ENCODE measurements around the gene SLFN13. TPM values are rescaled to one million over a fixed set of nuclear protein-coding genes. Genes with fewer than 3 reads are reported as not detected.
"Not testable (repeated sequence)": the region's sequence is repeated elsewhere in the genome, so short reads cannot be mapped to it uniquely, and the experiment has no call there.

Gene SLFN13
- total RNA-seq, 1 donor from 2014 or later = 14.3 TPM

DNA sequence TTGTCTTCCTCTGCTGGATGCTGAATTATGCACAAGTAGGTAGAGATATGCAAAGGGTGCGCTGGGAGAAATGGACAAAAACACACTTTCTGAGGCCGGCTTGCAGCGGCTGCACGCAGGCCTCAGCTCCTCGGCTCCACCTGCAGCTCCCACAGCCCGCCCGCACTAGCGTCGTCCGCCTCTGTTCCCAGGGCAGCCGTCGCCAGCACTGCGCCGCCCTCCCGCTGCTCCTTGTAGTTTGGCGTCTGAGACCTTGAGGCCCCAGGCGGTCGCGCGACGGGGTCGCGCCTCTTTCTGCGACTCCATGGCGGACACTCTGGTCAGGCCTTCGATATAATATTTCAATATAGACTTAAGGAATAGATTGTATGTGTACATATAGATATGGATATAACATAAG is 41.0 kb downstream of the SLFN13 start:
- no peaks in the 10 kb centered on the region for H3K9me3 Mint-ChIP-seq
- H3K4me3 Mint-ChIP-seq = no peak overlapping the region
- H3K27ac Mint-ChIP-seq = no peak overlapping the region
- no peak for DNase-seq (ENCODE audit: extremely low spot score, unreplicated experiment)
- TF ChIP-seq, protein P1, sequence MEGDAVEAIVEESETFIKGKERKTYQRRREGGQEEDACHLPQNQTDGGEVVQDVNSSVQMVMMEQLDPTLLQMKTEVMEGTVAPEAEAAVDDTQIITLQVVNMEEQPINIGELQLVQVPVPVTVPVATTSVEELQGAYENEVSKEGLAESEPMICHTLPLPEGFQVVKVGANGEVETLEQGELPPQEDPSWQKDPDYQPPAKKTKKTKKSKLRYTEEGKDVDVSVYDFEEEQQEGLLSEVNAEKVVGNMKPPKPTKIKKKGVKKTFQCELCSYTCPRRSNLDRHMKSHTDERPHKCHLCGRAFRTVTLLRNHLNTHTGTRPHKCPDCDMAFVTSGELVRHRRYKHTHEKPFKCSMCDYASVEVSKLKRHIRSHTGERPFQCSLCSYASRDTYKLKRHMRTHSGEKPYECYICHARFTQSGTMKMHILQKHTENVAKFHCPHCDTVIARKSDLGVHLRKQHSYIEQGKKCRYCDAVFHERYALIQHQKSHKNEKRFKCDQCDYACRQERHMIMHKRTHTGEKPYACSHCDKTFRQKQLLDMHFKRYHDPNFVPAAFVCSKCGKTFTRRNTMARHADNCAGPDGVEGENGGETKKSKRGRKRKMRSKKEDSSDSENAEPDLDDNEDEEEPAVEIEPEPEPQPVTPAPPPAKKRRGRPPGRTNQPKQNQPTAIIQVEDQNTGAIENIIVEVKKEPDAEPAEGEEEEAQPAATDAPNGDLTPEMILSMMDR (conservative IDR thresholded peaks at IDR 0.05) = no peak
- H3K27me3 Mint-ChIP-seq = no peaks in the 10 kb centered on the region
- H3K36me3 Mint-ChIP-seq = no peaks in the 10 kb centered on the region
- H3K4me1 Mint-ChIP-seq (ENCODE audit: unreplicated experiment) = no peaks in the 10 kb centered on the region

DNA sequence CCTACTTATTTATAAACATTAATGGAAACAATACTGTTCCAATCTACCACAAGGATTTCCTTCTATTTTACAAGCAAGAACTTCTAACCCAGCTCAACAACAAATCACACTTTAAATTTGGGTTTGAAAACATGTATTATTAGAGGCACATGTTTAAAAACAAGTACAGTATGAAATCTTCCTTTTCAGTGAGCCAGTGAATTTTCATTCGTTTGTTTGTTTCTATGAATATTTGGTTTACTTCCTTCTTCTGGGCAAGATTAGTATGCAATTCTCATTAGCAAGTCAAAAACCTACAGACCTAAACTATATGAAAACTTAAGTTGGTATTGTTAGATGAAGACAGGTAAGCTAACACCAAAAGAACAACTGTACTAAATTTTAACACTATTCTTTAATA is 42.0 kb downstream of the SLFN13 start:
- no peak for DNase-seq (ENCODE audit: extremely low spot score, unreplicated experiment)
- no peaks in the 10 kb centered on the region for H3K4me1 Mint-ChIP-seq (ENCODE audit: unreplicated experiment)
- no peaks in the 10 kb centered on the region for H3K36me3 Mint-ChIP-seq
- H3K27ac Mint-ChIP-seq = no peak overlapping the region
- TF ChIP-seq, protein P1 (conservative IDR thresholded peaks at IDR 0.05) = no peak
- H3K4me3 Mint-ChIP-seq = no peak overlapping the region
- H3K27me3 Mint-ChIP-seq = no peaks in the 10 kb centered on the region
- H3K9me3 Mint-ChIP-seq = no peaks in the 10 kb centered on the region

DNA sequence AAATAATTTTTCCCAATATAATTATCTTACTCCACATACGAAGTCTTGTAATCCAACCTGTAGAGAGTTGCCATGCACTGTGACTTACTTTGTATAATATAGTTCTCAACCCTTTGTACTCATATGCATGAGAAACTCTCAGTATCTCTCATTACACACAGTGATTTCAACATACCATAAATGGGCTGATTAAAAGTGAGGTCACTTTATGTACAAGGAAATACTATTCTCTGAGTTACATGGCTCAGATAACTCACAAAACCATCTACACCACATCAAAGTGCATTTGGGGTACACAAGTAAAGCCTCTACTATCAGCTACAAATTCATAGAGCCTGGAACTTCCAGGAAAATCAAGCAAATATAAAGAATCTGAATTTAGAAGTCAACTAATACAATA is 44.2 kb downstream of the SLFN13 start:
- no peak overlapping the region for H3K27ac Mint-ChIP-seq
- DNase-seq (ENCODE audit: extremely low spot score, unreplicated experiment) = no peak
- H3K36me3 Mint-ChIP-seq = no peaks in the 10 kb centered on the region
- no peaks in the 10 kb centered on the region for H3K9me3 Mint-ChIP-seq
- TF ChIP-seq, protein P1 (conservative IDR thresholded peaks at IDR 0.05) = no peak
- no peak overlapping the region for H3K4me3 Mint-ChIP-seq
- no peaks in the 10 kb centered on the region for H3K4me1 Mint-ChIP-seq (ENCODE audit: unreplicated experiment)
- H3K27me3 Mint-ChIP-seq = no peaks in the 10 kb centered on the region

DNA sequence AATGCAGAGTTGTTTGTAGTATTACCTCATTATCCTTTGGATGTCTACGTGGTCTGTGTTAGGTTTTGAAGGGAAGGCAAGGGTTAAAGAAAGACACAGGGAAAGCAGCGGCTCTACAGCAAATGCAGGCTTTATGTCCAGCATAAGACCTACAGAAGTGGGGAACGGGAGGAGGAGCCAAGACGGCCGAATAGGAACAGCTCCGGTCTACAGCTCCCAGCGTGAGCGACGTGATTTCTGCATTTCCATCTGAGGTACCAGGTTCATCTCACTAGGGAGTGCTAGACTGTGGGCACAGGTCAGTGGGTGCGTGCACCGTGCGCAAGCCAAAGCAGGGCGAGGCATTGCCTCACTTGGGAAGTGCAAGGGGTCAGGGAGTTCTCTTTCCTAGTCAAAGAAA is 54.8 kb downstream of the SLFN13 start:
- H3K36me3 Mint-ChIP-seq; DNase-seq (ENCODE audit: extremely low spot score, unreplicated experiment); H3K4me1 Mint-ChIP-seq (ENCODE audit: unreplicated experiment); H3K27ac Mint-ChIP-seq; H3K4me3 Mint-ChIP-seq; H3K9me3 Mint-ChIP-seq; H3K27me3 Mint-ChIP-seq: not testable (repeated sequence)

DNA sequence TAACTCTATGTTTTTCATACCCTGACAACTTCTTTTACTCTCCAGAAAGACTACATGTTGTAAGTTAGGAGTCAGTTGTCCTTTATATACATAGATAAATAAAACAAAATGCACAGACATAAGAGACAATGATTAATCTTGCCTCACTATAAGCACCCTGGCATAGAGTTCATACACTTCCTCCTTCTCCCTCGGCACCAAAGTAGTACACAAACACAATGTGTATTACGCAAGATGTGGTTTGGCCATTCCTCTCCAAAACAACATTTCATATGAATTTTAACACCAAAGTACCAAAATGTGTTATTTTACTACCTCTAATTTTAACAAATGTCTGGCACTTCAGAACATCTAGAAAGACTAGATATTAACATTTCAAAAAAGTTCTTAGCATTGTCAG is 57.9 kb downstream of the SLFN13 start:
- Mint-ChIP-seq H3K4me3 (no peak overlapping the region), H3K9me3 (no peaks in the 10 kb centered on the region)
- TF ChIP-seq, protein P1 (conservative IDR thresholded peaks at IDR 0.05) = no peak

DNA sequence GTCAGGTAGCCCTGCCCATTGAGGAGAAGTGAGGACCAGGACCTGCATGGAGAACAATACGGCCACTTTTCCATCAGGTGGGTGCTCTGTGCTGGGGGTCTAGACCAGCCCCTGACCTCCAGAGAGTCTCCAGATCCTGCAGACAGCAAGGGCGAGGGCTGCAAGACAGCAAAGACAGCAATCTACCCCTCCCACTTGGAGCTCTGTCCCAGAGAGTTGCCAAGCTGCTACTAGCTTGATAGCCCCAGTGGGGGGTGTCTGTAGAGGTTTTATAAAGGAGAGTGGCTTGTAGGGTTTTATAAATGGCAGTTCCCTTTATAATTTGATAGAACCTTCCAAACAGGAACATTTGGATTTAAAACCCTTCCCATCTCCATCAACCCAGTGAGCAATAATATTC is 58.4 kb downstream of the SLFN13 start:
- Mint-ChIP-seq H3K4me3 (no peak overlapping the region), H3K27ac (no peak overlapping the region), H3K27me3 (peaks cover 30% of the 10 kb centered on the region), H3K9me3 (no peaks in the 10 kb centered on the region), H3K4me1 (ENCODE audit: unreplicated experiment) (no peaks in the 10 kb centered on the region), H3K36me3 (no peaks in the 10 kb centered on the region)
- TF ChIP-seq, protein P1 (conservative IDR thresholded peaks at IDR 0.05) = no peak
- DNase-seq (ENCODE audit: extremely low spot score, unreplicated experiment) = no peak

More for the DNA sequence above, 57.9 kb downstream of the SLFN13 start:
- Mint-ChIP-seq H3K27me3 (peaks cover 30% of the 10 kb centered on the region), H3K27ac (no peak overlapping the region), H3K36me3 (no peaks in the 10 kb centered on the region), H3K4me1 (ENCODE audit: unreplicated experiment) (no peaks in the 10 kb centered on the region)
- no peak for DNase-seq (ENCODE audit: extremely low spot score, unreplicated experiment)

Data from type B pancreatic cell (in vitro differentiated cells).